ENCODE measurements around the gene REXO4. TPM values are rescaled to one million over a fixed set of nuclear protein-coding genes. Genes with fewer than 3 reads are reported as not detected.

The REXO4 gene
- total and polyA plus RNA-seq, 2 donors (not counting 1 experiment from before 2014, with no cell fraction given): 25.0 to 37.1 TPM

- TF ChIP-seq EZH2 (IDR thresholded peaks at IDR 0.05; ENCODE audit: borderline replicate concordance, insufficient read depth, low read depth, low read length, poor library complexity, severe bottlenecking) (no peak), CTCF (IDR thresholded peaks at IDR 0.05) (no peak)
- Histone ChIP-seq H3K36me3 (replicated peaks in 1 of 2; ENCODE audit: control extremely low read depth in 1 of 2, control insufficient read depth in 1 of 2, extremely low read depth in 1 of 2, insufficient read depth in 2 of 2, low read length in 1 of 2) (no peaks in the 10 kb centered on the region), H2AFZ (ENCODE audit: insufficient read depth, low read depth, low read length, poor library complexity, severe bottlenecking) (no peak overlapping the region), H3K27me3 (replicated peaks in 1 of 4; ENCODE audit: control extremely low read depth in 1 of 4, control insufficient read depth in 3 of 4, insufficient read depth in 4 of 4, low read length in 3 of 4) (no peaks in the 10 kb centered on the region), H3K4me1 (ENCODE audit: control insufficient read depth in 2 of 2, insufficient read depth in 2 of 2, low read length in 2 of 2) (peaks cover 5% of the 10 kb centered on the region in 2 donors), H3K9me3 (ENCODE audit: control extremely low read depth in 1 of 3, control insufficient read depth in 2 of 3, insufficient read depth in 1 of 3, low read length in 2 of 3) (no peaks in the 10 kb centered on the region), H3K27ac (ENCODE audit: low read length in 2 of 2) (no peak overlapping the region), H3K9ac (ENCODE audit: low read length) (no peak overlapping the region), H3K4me3 (ENCODE audit: control extremely low read depth in 1 of 5, extremely low read depth in 1 of 5, insufficient read depth in 1 of 5, low read depth in 2 of 5, low read length in 4 of 5) (no peak overlapping the region), H4K20me1 (ENCODE audit: control insufficient read depth, insufficient read depth, low read length, poor library complexity, severe bottlenecking) (no peaks in the 10 kb centered on the region), H3K79me2 (ENCODE audit: control insufficient read depth, insufficient read depth, low read length) (no peaks in the 10 kb centered on the region), H3K4me2 (replicated peaks; ENCODE audit: low read depth, low read length, poor library complexity, severe bottlenecking) (no peak overlapping the region)
- ChIA-PET CTCF (no interaction called here), POLR2A (no interaction called here)
- ATAC-seq (ENCODE audit: low read depth) (no peak), DNase-seq (no peak)
- 77% methylated on average over 19 of the region's 19 CpGs for WGBS (ENCODE audit: insufficient coverage)
- Mint-ChIP-seq H3K4me3 (no peak overlapping the region), H3K4me1 (peaks cover 8% of the 10 kb centered on the region), H3K27ac (no peak overlapping the region), H3K27me3 (peaks cover 3% of the 10 kb centered on the region), H3K9me3 (ENCODE audit: insufficient read depth) (no peaks in the 10 kb centered on the region)
- intact Hi-C loops (cut with micrococcal nuclease): no loop called here
These were observed 36.5 kb upstream of the REXO4 start for GRCh38 chr9:133454325-133454724.

GRCh38 chr9:133453651-133454050, 35.8 kb upstream of the REXO4 start:
- no peak overlapping the region for H3K4me3 Mint-ChIP-seq
- H3K27me3 ChIP-seq (replicated peaks in 1 of 4; ENCODE audit: control extremely low read depth in 1 of 4, control insufficient read depth in 3 of 4, insufficient read depth in 4 of 4, low read length in 3 of 4): no peaks in the 10 kb centered on the region
- no peak for ATAC-seq (ENCODE audit: low read depth)
- H3K9ac ChIP-seq (ENCODE audit: low read length): no peak overlapping the region
- H3K27ac ChIP-seq (ENCODE audit: low read length in 2 of 2): no peak overlapping the region
- peaks cover 5% of the 10 kb centered on the region for H3K4me1 Mint-ChIP-seq
- H3K9me3 Mint-ChIP-seq (ENCODE audit: insufficient read depth): no peaks in the 10 kb centered on the region
- ChIA-PET CTCF (no interaction called here), POLR2A (interaction anchor here (0.5 kb wide), 1 partner anchor 568 kb away, joined by 6 read pairs; no protein-coding TSS in a partner anchor)
- TF ChIP-seq CTCF (IDR thresholded peaks at IDR 0.05) (no peak), EZH2 (IDR thresholded peaks at IDR 0.05; ENCODE audit: borderline replicate concordance, insufficient read depth, low read depth, low read length, poor library complexity, severe bottlenecking) (no peak)
- no peak overlapping the region for H3K27ac Mint-ChIP-seq
- no peak overlapping the region for H3K4me3 ChIP-seq (ENCODE audit: control extremely low read depth in 1 of 5, extremely low read depth in 1 of 5, insufficient read depth in 1 of 5, low read depth in 2 of 5, low read length in 4 of 5)
- DNase-seq: no peak
- H3K79me2 ChIP-seq (ENCODE audit: control insufficient read depth, insufficient read depth, low read length): no peaks in the 10 kb centered on the region
- no peaks in the 10 kb centered on the region for H4K20me1 ChIP-seq (ENCODE audit: control insufficient read depth, insufficient read depth, low read length, poor library complexity, severe bottlenecking)
- H3K36me3 ChIP-seq (replicated peaks in 1 of 2; ENCODE audit: control extremely low read depth in 1 of 2, control insufficient read depth in 1 of 2, extremely low read depth in 1 of 2, insufficient read depth in 2 of 2, low read length in 1 of 2): no peaks in the 10 kb centered on the region
- WGBS (ENCODE audit: insufficient coverage): 77% methylated on average over 8 of the region's 11 CpGs
- no peaks in the 10 kb centered on the region for H3K4me1 ChIP-seq (ENCODE audit: control insufficient read depth in 2 of 2, insufficient read depth in 2 of 2, low read length in 2 of 2)
- peaks cover 3% of the 10 kb centered on the region for H3K27me3 Mint-ChIP-seq
- H3K9me3 ChIP-seq (ENCODE audit: control extremely low read depth in 1 of 3, control insufficient read depth in 2 of 3, insufficient read depth in 1 of 3, low read length in 2 of 3): no peaks in the 10 kb centered on the region
- H2AFZ ChIP-seq (ENCODE audit: insufficient read depth, low read depth, low read length, poor library complexity, severe bottlenecking): no peak overlapping the region
- H3K4me2 ChIP-seq (replicated peaks; ENCODE audit: low read depth, low read length, poor library complexity, severe bottlenecking): no peak overlapping the region
- intact Hi-C loops (cut with micrococcal nuclease): no loop called here
